GM18526 (cell line): ENCODE data around the gene MYO1D.

ENCODE experiments used
- POLR2A ChIP-seq: IDR thresholded peaks from 3 replicates; pipeline ENCODE4 v1.6.1; 2011; ENCODE audit not compliant: insufficient read length; ENCODE audit errors: extremely low read depth

MYO1D gene

DNA sequence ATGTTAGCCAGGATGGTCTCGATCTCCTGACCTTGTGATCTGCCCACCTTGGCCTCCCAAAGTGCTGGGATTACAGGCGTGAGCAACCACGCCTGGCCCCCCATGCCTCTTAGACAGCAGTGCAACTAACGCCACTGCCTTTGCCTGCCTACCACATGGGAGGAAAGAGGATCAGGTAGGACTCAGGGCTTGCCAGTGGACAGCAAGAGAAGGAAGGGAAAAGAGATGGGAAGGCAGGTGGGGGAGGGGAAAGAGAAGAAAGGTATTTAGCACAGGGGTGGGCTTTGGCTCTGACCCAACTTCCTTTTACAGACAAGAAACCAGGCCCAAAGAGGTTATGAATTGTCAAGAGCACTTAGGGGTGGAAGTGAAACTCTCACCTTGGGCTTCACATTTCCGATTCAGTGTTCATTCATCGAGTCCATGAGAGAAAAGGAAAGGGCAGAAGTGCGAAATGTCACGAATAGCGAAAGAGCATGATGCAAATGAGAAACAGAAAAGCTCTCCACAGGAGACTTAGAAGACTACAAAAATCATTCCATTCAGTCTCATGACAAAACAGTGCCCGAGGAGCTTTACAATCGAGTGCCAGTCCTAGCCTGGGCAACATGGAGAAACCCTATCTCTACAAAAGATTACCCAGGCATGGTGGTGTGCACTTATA is 353.8 kb downstream of the MYO1D start:
- peak; percentile 30 for TF ChIP-seq POLR2A

- no peak for TF ChIP-seq POLR2A
Observed at GRCh38 chr17:32520737-32521404, 356.1 kb downstream of the MYO1D start.

DNA sequence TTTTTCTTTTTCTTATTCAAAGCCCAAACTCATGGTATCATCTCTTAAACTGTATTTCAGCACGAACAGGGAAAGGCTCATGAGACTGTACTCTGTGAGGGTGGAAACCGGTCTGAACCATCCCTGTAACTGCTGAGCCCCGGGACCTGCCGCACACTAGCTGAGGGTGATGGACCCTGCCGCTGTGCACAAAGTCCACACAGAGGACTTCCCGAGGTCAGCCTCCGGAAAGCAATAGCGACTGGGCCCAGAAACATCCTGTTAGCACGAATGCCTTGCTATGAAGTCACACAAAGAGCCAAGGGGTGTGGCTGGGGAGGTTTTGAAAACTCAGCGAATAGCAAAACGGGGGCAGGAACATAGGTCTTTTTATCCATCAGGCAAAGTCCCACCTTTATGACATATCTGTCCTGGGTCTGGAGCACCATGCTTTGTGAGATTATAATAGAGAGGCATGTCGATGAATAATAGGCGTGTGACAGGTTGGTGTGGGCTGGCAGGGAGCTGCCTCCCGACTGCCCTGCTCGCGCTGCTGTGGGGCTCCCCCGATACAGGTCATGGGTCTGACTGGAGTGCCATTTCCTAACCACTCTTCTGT is 356.7 kb downstream of the MYO1D start:
- peak; percentile 42 for TF ChIP-seq POLR2A

DNA sequence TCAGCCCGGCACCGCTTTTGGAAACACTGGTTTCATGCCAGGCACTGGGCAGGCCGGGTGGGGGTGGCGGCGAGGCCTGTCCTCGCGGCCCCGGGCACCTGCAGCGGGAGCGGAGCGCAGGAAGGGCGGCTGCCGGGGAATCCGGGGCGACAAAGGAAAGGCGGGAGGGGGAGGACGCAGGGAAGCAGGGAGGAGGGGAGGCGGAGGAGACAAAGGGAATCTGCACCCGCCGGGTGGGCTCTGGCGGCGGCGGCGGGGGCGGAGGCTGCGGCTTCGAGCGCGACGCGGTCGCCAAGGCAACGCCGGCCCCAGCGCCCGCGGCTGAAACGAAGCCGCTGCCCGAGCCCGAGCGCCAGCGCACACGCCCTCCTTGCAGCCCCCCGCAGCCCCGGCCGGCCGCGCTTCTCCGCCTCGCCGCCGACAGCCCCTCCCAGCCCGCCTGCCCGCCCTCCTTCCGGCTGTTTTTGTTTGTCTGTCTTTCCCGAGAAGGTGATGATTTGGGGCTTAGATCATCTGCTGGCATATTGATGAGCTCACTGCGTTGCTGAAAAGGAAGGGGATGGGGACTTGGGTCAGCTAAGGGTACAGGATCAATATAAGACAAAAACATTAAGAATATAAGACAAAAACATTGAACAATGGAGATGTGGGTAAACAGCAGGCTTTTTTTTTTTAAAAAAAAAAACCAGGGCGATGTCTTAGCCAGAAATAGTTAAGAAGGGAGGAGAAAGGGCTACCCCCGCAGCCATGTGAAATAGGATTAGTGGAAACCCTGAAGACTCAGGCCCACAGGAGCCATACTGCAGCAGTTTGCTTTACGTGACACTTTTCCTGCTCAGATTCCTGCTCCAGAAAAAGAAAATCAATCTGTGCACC is 357.5 kb downstream of the MYO1D start:
- no peak for TF ChIP-seq POLR2A

DNA sequence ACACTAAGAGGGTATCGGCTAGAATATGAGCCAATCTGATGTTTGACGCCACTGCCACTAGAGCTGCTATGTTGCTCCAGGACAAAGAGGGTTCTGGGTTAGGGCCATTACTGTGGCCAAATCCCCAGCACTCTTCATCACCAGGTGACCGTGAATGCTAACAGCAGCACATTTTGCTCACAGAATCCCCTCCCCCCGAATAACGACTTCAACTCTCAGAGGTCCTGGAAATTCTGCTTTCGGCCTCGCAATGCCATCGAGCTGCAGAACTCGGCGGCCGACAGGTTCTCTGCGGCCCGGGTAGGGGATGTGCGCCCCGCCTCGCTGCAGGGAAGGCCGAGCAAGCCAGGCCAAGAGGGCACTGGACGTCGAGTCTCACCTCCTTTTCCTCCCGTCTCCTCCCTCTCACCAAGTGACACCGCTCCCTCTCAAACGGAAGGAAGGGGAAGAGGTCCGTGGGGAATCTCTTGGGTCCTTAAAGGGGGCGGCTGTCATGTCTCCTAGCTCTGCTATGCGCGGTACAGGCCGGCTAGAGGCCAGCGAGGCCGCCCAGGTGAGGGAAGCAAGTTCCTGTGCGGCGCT is 358.2 kb downstream of the MYO1D start:
- TF ChIP-seq POLR2A, result no peak

DNA sequence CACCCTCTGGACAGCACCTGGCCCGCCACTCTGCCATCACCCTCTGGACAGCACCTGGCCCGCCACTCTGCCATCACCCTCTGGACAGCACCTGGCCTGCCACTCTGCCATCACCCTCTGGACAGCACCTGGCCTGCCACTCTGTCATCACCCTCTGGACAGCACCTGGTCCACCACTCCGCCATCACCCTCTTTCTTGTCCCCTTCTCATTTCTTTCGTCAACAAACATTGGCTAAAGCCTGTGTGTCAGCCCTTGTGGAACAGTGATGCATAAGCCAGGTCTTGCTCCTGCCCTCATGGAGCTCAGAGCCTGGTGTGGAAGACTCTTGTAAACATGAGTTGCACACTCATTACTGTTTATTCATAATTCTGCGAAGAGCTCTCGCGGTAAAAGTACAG is 358.9 kb downstream of the MYO1D start:
- no peak for TF ChIP-seq POLR2A

DNA sequence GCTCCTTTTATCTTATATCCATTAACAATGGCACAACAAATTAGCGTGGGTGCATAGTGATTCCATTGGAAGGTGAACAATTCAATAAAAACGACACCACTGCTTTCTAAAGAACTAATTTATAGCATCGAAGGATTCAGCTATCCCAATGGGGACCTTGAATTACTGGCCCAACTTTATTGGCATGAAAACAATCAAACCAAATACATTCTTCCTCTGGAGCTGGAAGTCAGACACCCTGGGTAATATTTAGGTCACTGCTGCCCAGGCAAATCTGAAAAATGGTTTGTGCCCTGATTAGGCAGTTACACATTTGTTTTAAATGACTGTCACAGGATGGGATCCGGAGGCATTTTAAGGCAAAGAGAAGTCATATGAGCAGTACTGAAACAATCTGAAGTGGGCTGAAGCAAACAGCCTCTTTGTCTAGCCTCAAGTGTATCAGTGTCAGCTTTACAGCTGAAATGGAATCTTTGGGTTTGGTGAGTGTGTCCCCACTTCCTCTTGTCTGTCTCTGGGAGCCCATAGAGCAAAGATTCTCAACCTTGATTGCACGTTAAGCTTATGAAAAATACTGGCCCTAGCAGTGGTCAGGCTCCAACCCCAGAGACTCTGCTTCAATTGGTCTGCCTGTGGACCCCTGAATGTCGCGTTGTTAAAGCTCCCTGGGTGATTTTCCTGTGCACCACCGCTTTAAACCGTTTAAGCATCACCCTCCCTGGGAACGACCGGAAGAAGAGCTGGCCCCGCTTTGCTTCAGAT is 359.8 kb downstream of the MYO1D start:
- TF ChIP-seq POLR2A, result no peak

DNA sequence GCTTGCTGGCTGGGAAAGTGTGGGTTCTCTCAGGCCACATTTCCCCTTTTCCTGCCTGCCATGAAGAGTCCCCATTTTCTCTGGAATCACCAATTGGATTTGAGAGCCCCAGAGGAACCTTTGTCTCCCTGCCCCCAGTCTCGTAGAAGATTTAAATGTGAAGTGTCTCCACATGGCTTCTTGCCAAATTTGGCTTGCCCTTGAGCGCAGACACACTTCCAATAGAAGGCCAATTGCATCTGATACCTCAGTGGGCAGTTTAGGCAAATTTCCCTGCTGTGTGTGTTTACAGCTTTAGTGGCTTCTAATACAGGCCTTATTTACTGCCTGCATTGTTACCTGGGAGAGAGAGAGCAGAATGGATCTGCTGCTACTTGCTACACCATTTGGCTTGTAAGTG is 360.5 kb downstream of the MYO1D start:
- no peak for TF ChIP-seq POLR2A

GRCh38 chr17:32515677-32516383 is 361.1 kb downstream of the MYO1D start:
- no peak for TF ChIP-seq POLR2A

- no peak for TF ChIP-seq POLR2A
Observed at GRCh38 chr17:32514606-32515005, 362.3 kb downstream of the MYO1D start.

DNA sequence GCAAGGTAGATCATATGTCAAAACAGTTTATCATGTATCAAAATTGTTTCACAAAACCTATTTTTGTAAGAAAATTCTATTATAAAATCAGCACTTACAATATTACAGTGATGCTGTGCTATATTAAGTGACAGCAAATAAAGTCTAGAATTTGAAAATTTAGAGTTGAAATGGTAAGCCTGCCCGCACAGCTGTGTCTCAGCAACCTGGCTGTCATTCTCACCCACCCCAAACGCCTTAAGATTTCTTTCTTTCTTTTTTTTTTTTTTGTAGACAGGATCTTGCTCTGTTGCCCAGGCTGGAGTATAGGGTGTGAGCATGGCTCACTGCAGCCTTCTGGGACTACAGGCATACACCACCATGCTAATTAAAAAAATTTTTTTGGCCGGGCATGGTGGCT is 363.3 kb downstream of the MYO1D start:
- no peak for TF ChIP-seq POLR2A

- TF ChIP-seq POLR2A, result no peak
Observed at GRCh38 chr17:32512328-32512727, 364.6 kb downstream of the MYO1D start.

- no peak for TF ChIP-seq POLR2A
Observed at GRCh38 chr17:32510466-32510865, 366.5 kb downstream of the MYO1D start.

DNA sequence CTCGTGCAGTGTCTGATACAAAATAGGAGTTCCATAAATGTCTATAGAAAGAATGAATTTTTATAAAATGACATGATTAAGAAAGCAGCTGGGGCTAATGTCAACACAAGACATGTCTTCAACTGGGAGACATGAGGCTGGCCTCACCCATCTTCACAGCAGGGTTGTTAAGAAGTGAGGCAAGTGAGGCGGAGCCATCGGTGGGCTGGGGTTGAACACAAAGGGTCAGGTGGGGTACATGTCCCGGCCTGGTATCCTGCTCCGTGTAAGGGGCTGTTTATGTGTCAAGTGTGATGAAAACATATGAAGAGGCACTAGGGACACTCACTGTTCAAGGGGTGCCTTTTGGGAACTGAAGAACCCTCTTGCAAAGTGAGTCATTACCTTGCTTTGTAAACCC is 368.0 kb downstream of the MYO1D start:
- no peak for TF ChIP-seq POLR2A
